ENCODE measurements around the gene CSTPP1. TPM values are rescaled to one million over a fixed set of nuclear protein-coding genes. Genes with fewer than 3 reads are reported as not detected.
"Not testable (repeated sequence)": the region's sequence is repeated elsewhere in the genome, so short reads cannot be mapped to it uniquely, and the experiment has no call there.

Gene CSTPP1
- total RNA-seq, 1 donor from 2014 or later = 9.6 TPM

DNA sequence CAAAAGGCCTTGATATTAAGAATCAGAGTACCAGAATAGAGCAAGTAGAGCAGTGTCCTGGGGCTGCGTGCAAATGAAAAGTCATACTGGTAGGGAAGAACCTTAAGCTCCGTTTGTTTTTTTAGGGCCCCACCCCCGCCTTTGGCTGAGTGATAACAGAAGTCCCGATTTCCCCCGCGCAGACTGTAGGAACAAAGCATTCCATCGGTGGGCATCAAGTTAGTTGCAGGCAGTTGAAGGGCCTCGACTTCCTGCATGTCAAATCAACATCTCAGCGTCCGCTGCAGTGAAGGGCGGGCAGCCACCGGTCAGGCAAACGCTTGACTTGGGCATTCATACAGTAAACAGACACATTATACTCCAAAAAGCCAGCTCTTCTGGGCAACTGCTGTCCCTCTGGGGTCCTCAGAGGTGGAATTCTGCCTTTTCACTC is 29.9 kb upstream of the CSTPP1 start:
- DNase-seq = no peak
- intact Hi-C loops (cut with micrococcal nuclease) = no loop called here
- ATAC-seq = no peak

DNA sequence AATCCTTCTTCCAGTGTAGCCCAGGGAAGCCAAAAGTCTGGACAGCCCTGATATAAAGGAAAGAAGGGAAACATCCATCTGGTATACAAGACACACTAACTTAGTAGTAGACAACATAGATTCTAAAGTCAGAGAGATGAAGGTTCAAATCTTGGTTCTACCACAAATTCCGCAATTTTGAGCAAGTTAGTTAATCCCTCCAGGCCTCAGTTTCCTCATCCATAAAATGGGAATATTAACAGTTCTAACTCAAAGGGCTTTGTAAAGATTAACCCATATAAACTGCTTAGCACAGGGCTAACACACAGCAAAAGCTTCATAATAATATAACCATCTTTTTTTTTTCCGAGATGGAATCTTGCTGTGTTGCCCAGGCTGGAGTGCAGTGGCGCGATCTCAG is 29.0 kb upstream of the CSTPP1 start:
- DNase-seq (no peak), ATAC-seq (no peak)
- intact Hi-C loops (cut with micrococcal nuclease) = no loop called here

DNA sequence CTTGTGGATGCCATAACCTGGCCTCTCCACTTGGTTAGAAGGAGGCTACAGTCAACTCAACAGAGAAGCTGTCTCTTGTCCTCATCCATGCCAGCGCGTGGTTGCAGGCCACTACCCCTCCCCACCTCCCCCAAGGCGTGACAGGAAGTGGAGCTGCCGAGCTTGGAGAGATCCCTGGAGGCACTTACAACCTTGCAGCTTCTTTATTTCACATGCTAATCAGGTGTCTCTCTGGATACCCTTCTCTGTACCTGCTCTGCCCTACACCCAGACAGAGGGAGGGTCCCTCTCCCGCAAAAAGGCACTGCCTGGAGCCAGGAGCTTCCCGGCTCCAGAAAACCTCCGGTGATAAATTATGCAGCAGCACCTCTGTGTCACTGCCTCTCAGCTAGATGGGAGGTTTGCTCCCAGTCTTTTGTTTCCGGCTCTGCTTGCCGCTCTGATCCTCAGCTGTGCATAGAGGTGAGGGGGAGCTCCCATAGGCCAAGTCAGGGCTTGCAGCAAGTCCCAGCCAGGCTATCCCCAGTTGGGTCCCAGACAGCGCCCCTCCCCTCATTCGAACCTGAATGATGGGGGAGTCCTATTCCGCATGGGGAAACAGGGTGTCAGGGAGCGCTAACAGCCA is 23.9 kb upstream of the CSTPP1 start:
- ATAC-seq (no peak), DNase-seq (no peak)
- intact Hi-C loops (cut with micrococcal nuclease) = no loop called here

DNA sequence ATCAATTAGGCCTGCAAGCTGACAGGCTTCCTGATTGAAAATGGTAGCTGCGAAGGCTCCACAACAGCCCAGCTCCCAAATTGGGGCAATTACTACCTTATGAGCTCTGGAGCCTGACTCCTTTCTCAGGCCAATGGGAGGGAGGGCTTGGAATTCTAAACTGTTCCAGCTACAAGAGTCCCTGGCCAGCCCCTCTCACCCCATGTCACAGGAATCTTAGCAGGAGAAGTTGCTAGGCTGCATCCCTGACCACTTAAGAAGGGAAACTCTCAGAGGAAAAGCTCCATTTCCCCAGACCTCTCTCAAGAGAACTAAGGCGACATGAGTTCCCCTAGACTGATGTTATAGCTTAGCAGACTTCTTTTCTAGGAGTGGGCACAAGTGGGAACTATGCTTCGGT is 23.1 kb upstream of the CSTPP1 start:
- intact Hi-C loops (cut with micrococcal nuclease) = no loop called here
- DNase-seq (no peak), ATAC-seq (no peak)

DNA sequence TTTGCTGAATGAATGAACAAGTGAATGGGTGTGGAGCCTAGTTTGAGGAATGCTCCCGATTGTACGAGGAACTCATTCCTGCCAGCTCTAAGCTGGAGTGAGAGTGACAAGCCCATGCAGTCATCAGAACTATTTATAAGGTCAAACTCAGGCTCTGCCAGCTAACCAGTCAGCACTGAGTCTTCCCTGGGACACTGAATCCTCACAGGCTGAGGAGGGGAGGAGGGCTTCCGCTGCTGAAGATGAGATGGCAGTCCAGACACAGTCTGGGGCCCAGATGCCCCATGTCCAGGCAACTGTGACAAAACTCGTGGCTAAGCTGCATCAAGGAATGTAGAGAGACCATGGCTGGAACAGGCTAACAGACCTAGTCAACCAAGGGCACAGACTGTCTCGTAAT is 22.2 kb upstream of the CSTPP1 start:
- intact Hi-C loops (cut with micrococcal nuclease) = no loop called here
- ATAC-seq (peak; percentile 78), DNase-seq (peak; percentile 55)

DNA sequence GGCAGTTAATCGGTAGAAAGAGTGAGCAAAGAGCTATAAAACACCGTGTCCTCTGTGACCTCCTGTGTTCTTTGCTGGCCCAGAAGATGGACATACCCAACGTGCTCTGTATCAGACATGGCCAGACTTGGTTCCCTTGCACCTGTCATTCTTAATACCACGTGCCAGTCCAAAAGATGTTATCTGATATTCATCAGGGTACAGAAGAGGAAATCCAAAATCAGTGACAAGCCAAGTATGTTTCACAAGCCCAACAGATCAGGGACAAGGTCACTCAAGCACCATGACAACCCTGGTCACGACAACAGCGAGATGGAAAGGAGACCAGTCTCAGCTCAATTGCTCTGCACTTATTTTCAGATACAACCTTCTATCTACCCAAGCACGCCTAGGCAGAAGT is 21.7 kb upstream of the CSTPP1 start:
- intact Hi-C loops (cut with micrococcal nuclease) = no loop called here
- DNase-seq = no peak
- no peak for ATAC-seq

DNA sequence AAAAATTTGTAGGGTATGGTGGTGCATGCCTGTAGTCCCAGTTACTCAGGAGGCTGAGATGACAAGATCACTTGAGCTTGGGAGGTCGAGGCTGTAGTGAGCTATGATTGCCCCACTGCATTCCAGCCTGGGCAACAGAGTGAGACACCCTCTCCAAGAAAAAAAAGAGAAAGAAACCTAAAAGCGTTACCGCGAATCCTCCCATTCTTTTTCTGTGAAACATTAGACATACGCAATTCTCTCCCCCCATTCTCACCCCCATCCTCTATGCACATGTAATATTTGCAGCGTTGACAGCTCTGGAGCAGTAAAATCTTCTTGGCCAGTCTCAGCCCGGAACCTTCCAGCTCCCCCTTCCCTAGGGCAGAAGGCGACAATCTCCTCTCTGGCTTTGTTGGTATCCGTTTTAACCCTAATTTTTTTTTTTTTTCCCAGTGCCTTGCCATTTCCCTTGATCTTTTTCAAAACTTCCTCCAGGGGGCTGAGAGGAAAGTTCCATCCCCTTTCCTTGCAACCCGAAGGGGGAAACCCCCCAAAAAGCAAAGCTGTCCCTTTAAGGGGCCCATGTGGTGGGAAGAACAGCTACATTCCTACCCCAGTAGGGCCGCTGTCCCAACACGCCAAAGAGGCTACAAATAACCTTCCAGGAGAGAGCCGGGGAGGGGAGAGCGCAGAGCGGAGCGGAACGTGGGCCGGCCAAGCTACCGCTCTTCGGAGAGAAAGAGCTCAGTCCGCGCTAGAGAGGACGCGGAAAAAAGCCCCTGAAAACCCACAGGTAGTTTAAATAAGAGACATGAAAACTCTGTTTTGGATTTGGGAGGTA is 20.1 kb upstream of the CSTPP1 start:
- peak; percentile 77 for DNase-seq
- intact Hi-C loops (cut with micrococcal nuclease) = no loop called here
- ATAC-seq = peak; percentile 76

DNA sequence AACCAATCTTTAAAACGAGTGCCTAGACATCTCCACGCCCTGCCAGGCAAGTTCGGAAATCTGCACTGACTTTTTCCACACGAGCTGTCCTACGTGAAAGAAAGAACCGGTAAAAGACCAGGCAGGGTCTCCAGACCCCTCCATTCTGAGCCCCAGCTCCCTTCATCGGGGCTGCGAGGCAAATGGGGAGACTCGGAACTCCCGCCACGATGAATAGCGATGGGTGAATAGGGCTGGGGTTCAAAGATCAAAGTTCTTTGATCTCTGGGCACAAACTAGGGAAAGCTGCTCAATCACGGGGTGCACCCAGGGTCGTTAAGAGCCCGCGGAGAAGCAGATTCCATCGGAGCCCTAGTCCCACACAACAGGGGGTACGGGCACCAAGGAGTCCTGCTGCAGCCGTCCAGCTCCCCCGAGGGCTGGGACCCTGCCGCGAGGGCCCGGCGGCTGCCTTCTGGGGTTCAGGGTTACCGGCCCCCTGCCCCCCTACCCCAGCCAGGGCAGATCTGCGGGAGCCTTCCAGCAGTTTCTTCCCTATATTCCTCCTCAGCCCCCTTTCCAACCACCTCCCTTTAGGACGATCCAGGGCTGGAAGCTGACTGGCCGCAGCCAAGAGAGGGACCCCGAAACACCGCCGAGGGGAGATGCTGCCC is 19.3 kb upstream of the CSTPP1 start:
- DNase-seq = no peak
- no peak for ATAC-seq
- intact Hi-C loops (cut with micrococcal nuclease) = no loop called here

DNA sequence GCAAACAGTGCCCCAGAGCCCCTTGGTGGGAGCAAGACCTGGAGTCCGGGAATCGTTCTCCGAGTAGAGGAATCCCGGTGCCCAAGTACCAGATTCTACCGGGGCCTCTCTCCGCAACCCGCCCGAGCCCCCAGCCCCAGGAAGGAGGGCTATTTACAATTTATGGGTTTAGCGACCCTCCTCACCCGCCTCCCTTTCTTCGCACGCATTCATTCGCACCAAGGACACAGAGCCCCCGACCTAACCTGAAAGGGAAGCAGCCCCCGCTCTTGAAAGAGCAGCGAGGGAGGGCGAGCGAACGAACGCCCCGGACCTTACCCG is 18.8 kb upstream of the CSTPP1 start:
- DNase-seq (no peak), ATAC-seq (no peak)
- intact Hi-C loops (cut with micrococcal nuclease) = no loop called here

DNA sequence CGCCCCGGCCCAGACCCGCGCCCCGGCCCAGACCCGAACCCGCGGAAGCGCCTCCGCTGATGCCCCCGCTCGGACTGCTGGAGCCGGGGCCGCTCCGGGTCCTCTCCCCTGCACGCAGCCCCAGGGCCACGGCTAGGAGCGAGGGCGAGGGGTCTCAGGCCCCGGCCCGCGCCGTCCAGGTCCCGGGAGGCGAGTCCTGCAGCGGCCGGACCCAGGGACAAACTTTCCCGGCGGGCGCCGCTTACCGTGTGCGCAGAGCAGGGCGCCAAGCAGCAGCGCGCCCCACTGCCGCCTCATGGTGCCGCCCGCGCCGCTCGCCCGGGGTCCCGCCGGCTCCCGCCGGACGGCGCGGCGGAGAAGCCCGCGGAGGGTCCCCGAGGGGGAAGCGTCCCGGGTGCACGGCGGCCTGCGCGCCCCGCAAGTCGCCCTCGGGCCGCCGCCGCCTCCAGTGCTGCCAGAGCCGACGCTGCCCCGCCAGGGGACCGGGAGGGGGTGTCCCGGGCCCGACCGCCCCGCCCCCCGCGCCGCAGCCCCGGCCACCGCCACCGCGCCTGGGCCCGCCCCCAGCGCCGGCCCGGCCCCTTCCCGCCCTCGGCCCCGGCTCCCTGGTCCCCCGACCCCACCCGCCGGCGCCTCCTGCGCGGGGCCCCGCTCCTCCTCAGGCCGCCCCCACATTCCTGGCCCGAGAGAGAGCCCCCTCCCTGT is 18.3 kb upstream of the CSTPP1 start, which contains the start of gene LRP4:
TSS of gene LRP4 (minus strand) at position 468 of the 705 bp plus-strand sequence. CDS start at position 297, 171 bp downstream.
- intact Hi-C loops (cut with micrococcal nuclease) = no loop called here
- ATAC-seq (peak; percentile 60), DNase-seq (peak; percentile 82)

DNA sequence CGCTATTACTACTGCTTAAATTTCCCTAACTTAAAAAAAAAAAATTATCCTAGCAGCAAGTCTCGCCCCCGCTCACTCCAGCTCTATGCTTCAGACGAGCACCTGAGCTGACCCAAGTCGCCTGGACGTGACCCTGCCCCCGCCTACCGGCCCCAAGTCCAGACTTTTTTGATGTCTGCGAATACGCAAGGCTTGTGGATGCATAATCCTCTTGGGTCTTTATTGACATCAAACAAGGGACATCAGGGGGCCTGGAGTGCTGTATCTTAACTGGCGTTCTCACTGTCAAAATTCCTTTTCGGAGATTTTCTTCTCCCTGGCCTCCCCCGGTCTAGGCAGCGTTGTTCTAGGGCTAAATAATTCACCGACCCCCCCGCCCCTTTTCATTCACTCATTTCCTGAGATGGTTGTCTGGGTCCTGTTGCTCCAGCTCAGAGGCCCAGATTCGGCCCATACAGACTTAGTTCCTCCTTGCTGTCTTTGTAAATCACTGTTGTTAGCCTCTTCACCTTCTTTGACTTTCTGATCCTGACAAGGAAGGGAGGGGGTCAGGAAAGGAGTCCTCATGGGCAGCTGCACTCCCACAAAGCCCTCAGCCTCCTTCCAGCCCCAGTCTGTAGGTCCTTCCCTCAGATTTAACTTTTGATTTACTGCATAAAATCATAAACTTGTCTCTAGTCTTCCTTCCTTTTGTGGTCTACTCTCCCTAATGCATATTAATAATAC is 17.6 kb upstream of the CSTPP1 start:
- intact Hi-C loops (cut with micrococcal nuclease) = no loop called here
- ATAC-seq = no peak
- DNase-seq = no peak

DNA sequence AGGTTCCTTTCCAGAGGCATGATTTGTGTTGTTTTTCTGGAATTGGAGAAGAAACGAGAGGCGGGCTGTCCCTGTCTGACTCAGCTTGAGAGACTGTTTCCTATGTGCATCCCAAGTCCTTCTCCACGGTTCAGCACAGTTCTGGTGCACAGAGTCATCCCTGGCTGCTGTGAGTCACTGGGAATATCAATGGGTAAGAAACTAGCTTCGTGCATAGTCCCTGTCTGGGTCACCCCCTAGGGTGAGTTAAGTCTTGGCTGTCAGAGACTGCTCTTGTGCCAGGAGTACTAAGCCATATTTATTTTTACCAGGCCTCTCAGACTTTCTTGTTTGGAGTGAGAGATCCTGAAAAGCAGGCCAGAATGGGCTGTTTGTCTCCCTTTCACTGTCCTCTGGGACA is 15.8 kb upstream of the CSTPP1 start:
- intact Hi-C loops (cut with micrococcal nuclease) = no loop called here
- DNase-seq (no peak), ATAC-seq (peak; percentile 59)

DNA sequence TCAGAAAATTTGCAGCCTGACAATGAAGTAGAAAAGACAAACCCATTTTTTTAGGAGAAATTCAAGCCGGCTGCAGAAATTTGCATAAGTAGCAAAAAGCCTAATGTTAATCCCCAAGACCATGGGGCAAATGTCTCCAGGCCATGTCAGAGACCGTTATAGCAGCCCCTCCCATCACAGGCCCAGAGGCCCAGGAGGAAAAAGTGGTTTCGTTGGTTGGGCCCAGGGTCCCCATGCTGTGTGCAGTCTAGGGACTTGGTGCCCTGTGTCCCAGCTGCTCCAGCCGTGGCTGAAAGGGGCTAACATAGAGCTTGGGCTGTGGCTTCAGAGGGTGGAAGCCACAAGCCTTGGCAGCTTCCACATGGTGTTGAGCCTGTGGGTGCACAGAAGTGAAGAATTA is 8.6 kb upstream of the CSTPP1 start:
- DNase-seq; intact Hi-C loops (cut with micrococcal nuclease): not testable (repeated sequence)

DNA sequence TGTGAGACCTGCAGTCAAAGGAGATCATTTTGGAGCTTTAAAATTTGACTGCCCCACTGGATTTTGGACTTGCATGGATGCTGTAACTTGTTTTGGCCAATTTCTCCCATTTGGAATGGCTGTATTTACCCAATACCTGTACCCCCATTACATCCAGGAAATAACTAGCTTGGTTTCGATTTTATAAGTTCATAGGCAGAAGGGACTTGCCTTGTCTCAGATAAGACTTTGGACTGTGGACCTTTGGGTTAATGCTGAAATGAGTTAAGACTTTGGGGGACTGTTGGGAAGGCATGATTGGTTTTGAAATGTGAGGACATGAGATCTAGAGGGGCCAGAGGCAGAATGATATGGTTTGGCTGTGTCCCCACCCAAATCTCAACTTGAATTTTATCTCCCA is 7.9 kb upstream of the CSTPP1 start:
- DNase-seq; intact Hi-C loops (cut with micrococcal nuclease); ATAC-seq: not testable (repeated sequence)

More for the DNA sequence above, 8.6 kb upstream of the CSTPP1 start:
- ATAC-seq = not testable (repeated sequence)

DNA sequence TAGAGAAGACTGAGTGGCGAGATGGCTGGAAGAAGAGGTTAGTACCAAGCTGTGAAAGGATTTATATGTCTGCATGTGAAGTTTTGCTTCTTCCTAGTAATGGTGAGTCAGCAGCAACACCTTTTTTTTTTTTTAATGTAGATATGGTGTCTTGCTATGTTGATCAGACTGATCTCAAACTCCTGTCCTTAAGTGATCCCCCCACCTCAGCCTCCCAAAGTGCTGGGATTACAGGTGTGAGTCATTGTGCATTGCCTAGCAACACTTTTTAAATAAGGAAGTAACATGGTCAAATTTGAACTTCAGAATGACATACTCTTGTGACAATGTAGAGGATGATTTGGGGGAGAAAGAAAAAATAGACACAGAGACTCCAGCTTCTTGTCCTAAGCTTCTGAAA is 6.5 kb upstream of the CSTPP1 start:
- no peak for ATAC-seq
- intact Hi-C loops (cut with micrococcal nuclease) = no loop called here

DNA sequence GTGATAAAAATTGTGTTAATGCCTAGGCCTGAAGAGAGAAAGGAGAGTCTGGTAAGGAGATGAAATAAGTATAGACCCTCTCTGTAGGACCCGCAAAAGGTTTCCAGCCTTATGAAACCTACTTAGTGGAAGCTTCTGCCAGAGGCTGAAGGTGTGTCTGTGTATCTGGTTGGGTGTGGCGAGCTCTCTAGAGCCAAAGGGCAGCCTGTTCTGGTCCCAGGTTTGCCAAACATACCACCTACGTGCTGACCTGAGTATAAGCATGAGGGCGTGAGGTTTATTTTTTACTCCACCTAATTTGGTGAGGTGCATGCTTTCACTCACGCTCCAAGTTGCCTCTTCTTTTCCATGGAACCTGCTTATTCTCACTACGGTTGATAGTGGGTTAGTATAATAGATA is 5.6 kb downstream of the CSTPP1 start:
- ATAC-seq = no peak
- intact Hi-C loops (cut with micrococcal nuclease) = no loop called here
- DNase-seq = no peak

More for the DNA sequence above, 6.5 kb upstream of the CSTPP1 start:
- DNase-seq = no peak

DNA sequence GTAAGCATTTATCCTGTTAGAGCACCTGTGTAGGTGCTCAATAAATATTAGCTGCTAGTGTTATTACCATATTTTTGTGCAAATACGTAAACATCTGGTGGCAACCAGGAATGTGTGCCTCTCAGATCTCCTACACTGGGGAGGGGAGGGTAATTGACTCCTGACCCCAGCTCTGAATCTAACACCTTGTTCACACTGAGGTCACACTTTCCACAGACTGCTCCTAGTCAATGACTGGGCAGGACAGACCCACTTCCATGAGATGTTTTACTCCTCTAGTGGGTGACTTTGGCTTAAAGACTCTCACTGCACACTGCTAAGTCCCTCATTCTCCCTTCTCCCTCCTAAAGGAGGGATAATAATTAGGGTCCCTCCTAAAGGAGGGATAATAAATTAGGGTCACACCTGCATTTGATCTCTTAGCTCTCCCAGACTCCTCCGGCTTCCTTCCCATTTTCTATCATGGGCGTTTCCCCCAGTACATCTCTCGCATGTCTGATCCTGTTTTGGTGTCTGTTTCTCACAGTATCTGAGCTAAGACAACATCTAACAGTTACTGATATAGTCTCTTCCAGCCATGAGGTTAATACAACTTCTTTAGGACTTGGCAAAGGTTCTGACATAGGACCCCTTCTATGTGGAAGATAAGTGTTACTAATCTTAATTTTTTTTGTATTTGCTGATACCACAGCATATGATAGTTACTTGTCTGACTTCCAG is 8.0 kb downstream of the CSTPP1 start:
- DNase-seq (no peak), ATAC-seq (no peak)
- intact Hi-C loops (cut with micrococcal nuclease) = no loop called here

DNA sequence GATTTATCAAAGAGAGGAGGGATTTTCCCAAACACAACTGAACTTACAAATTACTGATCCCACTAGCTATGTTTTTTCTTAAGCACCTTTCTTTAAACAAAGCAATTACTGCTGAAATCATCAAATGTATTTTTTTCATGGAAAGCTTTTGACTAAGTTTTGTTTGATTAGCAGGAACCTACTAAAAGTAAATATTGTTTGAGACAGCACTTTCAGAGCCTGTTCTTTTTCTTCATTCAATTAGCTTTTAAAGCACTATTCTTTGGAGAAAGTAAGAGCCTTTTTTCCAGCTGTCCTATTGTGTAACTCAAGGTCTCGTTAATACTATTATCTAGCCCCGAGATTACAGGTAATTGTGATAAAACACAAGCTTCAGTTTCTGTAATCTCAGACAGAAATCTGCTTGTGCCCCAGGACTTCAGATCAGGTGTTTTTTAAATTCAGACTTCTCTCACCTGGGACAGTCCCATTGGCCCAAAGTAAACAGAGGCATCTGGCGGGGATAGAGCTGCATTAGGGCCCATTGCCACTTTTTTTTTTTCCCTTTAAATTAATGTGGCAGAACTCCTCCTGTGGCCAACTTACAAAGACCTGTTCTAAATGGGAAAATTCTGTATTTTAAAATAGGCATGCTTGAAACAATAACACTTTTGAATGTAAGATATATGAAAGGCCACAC is 11.0 kb downstream of the CSTPP1 start:
- intact Hi-C loops (cut with micrococcal nuclease) = no loop called here
- DNase-seq (no peak), ATAC-seq (no peak)
